Activated CD4-positive, alpha-beta T cell treated with anti-CD3 and anti-CD28 coated beads for 48 hours (primary cell): ENCODE results near the gene ABCA12.

Experiments used
- DNase-seq: peaks from one replicate; pipeline ENCODE4 v3.0.0-alpha.2; 2020

The ABCA12 gene

GRCh38 chr2:214946949-214947348 is 191.5 kb downstream of the ABCA12 start:
- DNase-seq, result no peak

GRCh38 chr2:214934006-214934405 is 204.4 kb downstream of the ABCA12 start:
- no peak for DNase-seq

- DNase-seq, result no peak
Measured at GRCh38 chr2:214904634-214905033, 233.8 kb downstream of the ABCA12 start.

GRCh38 chr2:214904176-214904575 is 234.2 kb downstream of the ABCA12 start:
- no peak for DNase-seq

GRCh38 chr2:214902286-214902685 is 236.1 kb downstream of the ABCA12 start:
- DNase-seq, result no peak

GRCh38 chr2:214899751-214900150 is 238.7 kb downstream of the ABCA12 start:
- no peak for DNase-seq

- DNase-seq, result no peak
Measured at GRCh38 chr2:214896274-214896673, 242.2 kb downstream of the ABCA12 start.

GRCh38 chr2:214895469-214895868 is 243.0 kb downstream of the ABCA12 start:
- DNase-seq, result no peak

GRCh38 chr2:214889301-214889700 is 249.1 kb downstream of the ABCA12 start:
- no peak for DNase-seq

GRCh38 chr2:214881647-214882202 is 256.7 kb downstream of the ABCA12 start:
- no peak for DNase-seq
